ENCODE results near the gene LYSMD2. TPM values are rescaled to one million over a fixed set of nuclear protein-coding genes. Genes with fewer than 3 reads are reported as not detected.

LYSMD2 gene
- total and polyA plus RNA-seq, 2 experiments from 2014 or later, result 5.4 to 5.9 TPM

DNA sequence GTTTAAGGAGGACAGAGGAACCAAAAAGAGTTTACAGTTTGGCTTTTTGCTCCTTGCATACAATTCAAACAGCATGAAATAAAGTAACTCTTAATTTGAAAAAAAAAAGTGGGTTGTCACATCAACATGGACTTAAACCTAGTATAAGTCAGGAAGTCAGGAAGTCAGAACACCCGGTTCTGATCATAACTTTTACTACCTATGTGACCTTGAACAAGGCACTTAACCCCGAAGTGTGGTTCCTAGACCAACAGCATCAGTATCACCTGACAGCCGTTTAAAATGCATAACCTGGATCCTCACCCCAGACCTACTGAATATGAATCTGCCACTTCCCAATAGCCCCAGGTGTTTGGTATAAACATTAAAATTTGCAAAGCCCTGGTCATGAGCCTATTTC lies 18.7 kb downstream of the LYSMD2 start (continued):
- TF ChIP-seq, protein P1, sequence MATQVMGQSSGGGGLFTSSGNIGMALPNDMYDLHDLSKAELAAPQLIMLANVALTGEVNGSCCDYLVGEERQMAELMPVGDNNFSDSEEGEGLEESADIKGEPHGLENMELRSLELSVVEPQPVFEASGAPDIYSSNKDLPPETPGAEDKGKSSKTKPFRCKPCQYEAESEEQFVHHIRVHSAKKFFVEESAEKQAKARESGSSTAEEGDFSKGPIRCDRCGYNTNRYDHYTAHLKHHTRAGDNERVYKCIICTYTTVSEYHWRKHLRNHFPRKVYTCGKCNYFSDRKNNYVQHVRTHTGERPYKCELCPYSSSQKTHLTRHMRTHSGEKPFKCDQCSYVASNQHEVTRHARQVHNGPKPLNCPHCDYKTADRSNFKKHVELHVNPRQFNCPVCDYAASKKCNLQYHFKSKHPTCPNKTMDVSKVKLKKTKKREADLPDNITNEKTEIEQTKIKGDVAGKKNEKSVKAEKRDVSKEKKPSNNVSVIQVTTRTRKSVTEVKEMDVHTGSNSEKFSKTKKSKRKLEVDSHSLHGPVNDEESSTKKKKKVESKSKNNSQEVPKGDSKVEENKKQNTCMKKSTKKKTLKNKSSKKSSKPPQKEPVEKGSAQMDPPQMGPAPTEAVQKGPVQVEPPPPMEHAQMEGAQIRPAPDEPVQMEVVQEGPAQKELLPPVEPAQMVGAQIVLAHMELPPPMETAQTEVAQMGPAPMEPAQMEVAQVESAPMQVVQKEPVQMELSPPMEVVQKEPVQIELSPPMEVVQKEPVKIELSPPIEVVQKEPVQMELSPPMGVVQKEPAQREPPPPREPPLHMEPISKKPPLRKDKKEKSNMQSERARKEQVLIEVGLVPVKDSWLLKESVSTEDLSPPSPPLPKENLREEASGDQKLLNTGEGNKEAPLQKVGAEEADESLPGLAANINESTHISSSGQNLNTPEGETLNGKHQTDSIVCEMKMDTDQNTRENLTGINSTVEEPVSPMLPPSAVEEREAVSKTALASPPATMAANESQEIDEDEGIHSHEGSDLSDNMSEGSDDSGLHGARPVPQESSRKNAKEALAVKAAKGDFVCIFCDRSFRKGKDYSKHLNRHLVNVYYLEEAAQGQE (IDR thresholded peaks at IDR 0.05; ENCODE audit: unreplicated experiment), result no peak

DNA sequence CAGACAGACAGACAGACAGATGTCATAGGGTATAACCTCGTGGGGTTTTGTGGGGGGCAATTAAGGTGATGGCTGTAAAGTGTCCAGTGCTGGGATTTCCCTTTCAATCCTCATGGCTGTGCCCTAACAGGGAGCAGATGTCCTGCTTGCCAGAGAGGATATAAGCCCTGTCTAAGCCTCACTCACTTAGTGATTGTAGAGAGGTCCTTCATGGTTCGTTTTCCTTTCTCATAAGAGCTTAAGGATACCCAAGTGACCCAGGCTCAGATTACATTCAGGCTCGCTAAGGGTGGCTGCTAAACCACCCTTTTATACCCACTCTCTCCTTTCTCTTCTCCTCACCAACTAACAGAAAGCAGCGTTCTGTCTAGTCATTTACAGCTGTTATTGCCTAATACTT lies 19.2 kb downstream of the LYSMD2 start:
- DNase-seq (ENCODE audit: low spot score), result no peak
- Mint-ChIP-seq H3K4me1 (peaks cover 9% of the 10 kb centered on the region; the same call in 2 of the 3 replicates), H3K27ac (no peak overlapping the region), H3K27me3 (ENCODE audit: insufficient read depth, low read depth, poor library complexity) (peaks cover 2% of the 10 kb centered on the region), H3K36me3 (ENCODE audit: low read depth) (peaks cover 37% of the 10 kb centered on the region), H3K4me3 (no peak overlapping the region), H3K9me3 (no peaks in the 10 kb centered on the region)
- ATAC-seq, result no peak
- H3K79me2 ChIP-seq (replicated peaks; ENCODE audit: insufficient read depth), result no peaks in the 10 kb centered on the region
- H3K27me3 ChIP-seq (ENCODE audit: insufficient read depth), result no peaks in the 10 kb centered on the region
- H3K4me1 ChIP-seq (ENCODE audit: insufficient read depth), result no peaks in the 10 kb centered on the region
- no peak overlapping the region for H3K4me3 ChIP-seq
- no peak overlapping the region for H3K27ac ChIP-seq (ENCODE audit: low read depth)
- no peak overlapping the region for H3K4me2 ChIP-seq
- H3K36me3 ChIP-seq (ENCODE audit: insufficient read depth), result no peaks in the 10 kb centered on the region
- H3F3A ChIP-seq (replicated peaks; ENCODE audit: low read depth), result no peaks in the 10 kb centered on the region
- H2AFZ ChIP-seq, result no peak overlapping the region
- H3K9me2 ChIP-seq (ENCODE audit: insufficient read depth), result no peaks in the 10 kb centered on the region
- no peaks in the 10 kb centered on the region for H4K20me1 ChIP-seq (replicated peaks; ENCODE audit: insufficient read depth)
- TF ChIP-seq ZNF331 (CRISPR knock-in tag; IDR thresholded peaks at IDR 0.05; ENCODE audit: low read depth), result no peak
- TF ChIP-seq NANOG (IDR thresholded peaks at IDR 0.05; ENCODE audit: borderline replicate concordance), result no peak
- TF ChIP-seq EZH2 (IDR thresholded peaks at IDR 0.05; ENCODE audit: low read depth, unreplicated experiment), result no peak
- TF ChIP-seq, protein P2, sequence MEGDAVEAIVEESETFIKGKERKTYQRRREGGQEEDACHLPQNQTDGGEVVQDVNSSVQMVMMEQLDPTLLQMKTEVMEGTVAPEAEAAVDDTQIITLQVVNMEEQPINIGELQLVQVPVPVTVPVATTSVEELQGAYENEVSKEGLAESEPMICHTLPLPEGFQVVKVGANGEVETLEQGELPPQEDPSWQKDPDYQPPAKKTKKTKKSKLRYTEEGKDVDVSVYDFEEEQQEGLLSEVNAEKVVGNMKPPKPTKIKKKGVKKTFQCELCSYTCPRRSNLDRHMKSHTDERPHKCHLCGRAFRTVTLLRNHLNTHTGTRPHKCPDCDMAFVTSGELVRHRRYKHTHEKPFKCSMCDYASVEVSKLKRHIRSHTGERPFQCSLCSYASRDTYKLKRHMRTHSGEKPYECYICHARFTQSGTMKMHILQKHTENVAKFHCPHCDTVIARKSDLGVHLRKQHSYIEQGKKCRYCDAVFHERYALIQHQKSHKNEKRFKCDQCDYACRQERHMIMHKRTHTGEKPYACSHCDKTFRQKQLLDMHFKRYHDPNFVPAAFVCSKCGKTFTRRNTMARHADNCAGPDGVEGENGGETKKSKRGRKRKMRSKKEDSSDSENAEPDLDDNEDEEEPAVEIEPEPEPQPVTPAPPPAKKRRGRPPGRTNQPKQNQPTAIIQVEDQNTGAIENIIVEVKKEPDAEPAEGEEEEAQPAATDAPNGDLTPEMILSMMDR (conservative IDR thresholded peaks at IDR 0.05; ENCODE audit: low read depth in 2 of 2), result no peak
- TF ChIP-seq, protein P3, sequence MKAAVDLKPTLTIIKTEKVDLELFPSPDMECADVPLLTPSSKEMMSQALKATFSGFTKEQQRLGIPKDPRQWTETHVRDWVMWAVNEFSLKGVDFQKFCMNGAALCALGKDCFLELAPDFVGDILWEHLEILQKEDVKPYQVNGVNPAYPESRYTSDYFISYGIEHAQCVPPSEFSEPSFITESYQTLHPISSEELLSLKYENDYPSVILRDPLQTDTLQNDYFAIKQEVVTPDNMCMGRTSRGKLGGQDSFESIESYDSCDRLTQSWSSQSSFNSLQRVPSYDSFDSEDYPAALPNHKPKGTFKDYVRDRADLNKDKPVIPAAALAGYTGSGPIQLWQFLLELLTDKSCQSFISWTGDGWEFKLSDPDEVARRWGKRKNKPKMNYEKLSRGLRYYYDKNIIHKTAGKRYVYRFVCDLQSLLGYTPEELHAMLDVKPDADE (IDR thresholded peaks at IDR 0.05), result no peak
- TF ChIP-seq, protein P1 (IDR thresholded peaks at IDR 0.05; ENCODE audit: unreplicated experiment), result no peak
- TF ChIP-seq JUNB (IDR thresholded peaks at IDR 0.05; ENCODE audit: unreplicated experiment), result no peak
- TF ChIP-seq CREB1 (CRISPR knock-in tag; IDR thresholded peaks at IDR 0.05; ENCODE audit: low read depth), result no peak
- no peak for TF ChIP-seq STAT1 (IDR thresholded peaks at IDR 0.05; ENCODE audit: unreplicated experiment)
- no peak for TF ChIP-seq EZH2phosphoT487 (IDR thresholded peaks at IDR 0.05; ENCODE audit: unreplicated experiment)
- TF ChIP-seq ZNF114 (CRISPR knock-in tag; IDR thresholded peaks at IDR 0.05), result no peak
